Heart right ventricle (tissue), 16 donors: ENCODE measurements around the gene PDIK1L. TPM values are rescaled to one million over a fixed set of nuclear protein-coding genes. Genes with fewer than 3 reads are reported as not detected.

Experiments
- ATAC-seq, 8 donors: fragments of 200-7000 bp; cut with Tn5 transposase; one replicate each; pipeline ENCODE4 v1.9.1; 2020; ENCODE audit warnings: mild to moderate bottlenecking in 8 of 8, moderate library complexity in 8 of 8, moderate number of reproducible peaks in 1 of 8
- DNase-seq, 2 donors: peaks; one replicate each; pipeline ENCODE4 v3.0.0-alpha.2; 2020
- H3K27ac ChIP-seq, 10 donors: fragments of 200-600 bp; sonication (generic) in 2 of 10; one replicate each; pipeline versions ENCODE4 v1.5.0 to v1.8.0; 2020 to 2022; ENCODE audit warnings: mild to moderate bottlenecking in 3 of 10
- H3K27me3 ChIP-seq, 7 donors: fragments of 200-600 bp; one replicate each; pipeline ENCODE4 v1.8.0; 2021 to 2022; ENCODE audit warnings: mild to moderate bottlenecking in 2 of 7
- H3K36me3 ChIP-seq, 9 donors: fragments of 200-600 bp; sonication (generic) in 1 of 9; one replicate each; pipeline versions ENCODE4 v1.5.0 to v1.8.0; 2020 to 2022; ENCODE audit warnings: mild to moderate bottlenecking in 2 of 9
- H3K4me1 ChIP-seq, 9 donors: fragments of 200-600 bp; sonication (generic) in 1 of 9; one replicate each; pipeline versions ENCODE4 v1.5.0 to v1.8.0; 2020 to 2022; ENCODE audit warnings: mild to moderate bottlenecking in 4 of 9
- H3K4me3 ChIP-seq, 10 donors: fragments of 200-600 bp; sonication (generic) in 2 of 10; one replicate each; pipeline versions ENCODE4 v1.5.0 to v1.8.0; 2020 to 2022; ENCODE audit warnings: mild to moderate bottlenecking in 7 of 10, moderate library complexity in 2 of 10
- H3K9me3 ChIP-seq, 11 donors: fragments of 200-600 bp in 10 of 11; sonication (generic) in 2 of 11; one replicate each; pipeline versions ENCODE4 v1.5.0 to v1.8.0; 2013 to 2022; ENCODE audit warnings: mild to moderate bottlenecking in 2 of 11, control low read depth in 1 of 11, moderate library complexity in 1 of 11
- CTCF ChIP-seq, 9 donors: fragments of 200-600 bp; sonication (generic) in 2 of 9; IDR thresholded peaks; one replicate each; pipeline versions ENCODE4 v1.5.0 to v1.8.0; 2021 to 2022; ENCODE audit warnings: antibody characterized with exemption in 9 of 9, mild to moderate bottlenecking in 5 of 9, moderate library complexity in 1 of 9
- WGBS, 2 donors: extraction: QIAGEN DNeasy Blood & Tissue Kit; methylation state at CpG; one replicate each; pipeline ENCODE4 v1.1.7; 2013; ENCODE audit warnings: inconsistent platforms in 1 of 2; 5-methylcytosine and 5-hydroxymethylcytosine counted together
- intact Hi-C, 10 donors: fragments of 100-400 bp; cut with DNase I; formaldehyde crosslinking; loops; one replicate each; pipeline versions ENCODE4 v1.11.1 to v1.14.2; 2022
- polyA plus RNA-seq, 2 donors: library from polyadenylated mRNA; stranded (reverse); fragments of 200-250 nt; gene quantifications; one replicate each; pipeline ENCODE4 v1.2.3, GENCODE V29; 2013
- total RNA-seq, 10 donors: library from RNA; stranded (reverse); fragmentation: NEBNext Ultra II Directional in 3 of 10; extraction: Animal tissue kit (Norgen Biotek cat#: 25700) in 3 of 10; gene quantifications; one replicate each; pipeline versions ENCODE4 v1.2.1 to v1.2.4, GENCODE V29; 2021 to 2023
- donor health status: Arrhythmogenic right ventricular cardiomyopathy.
- donor health status: ischemic (EF 13 %, LVEDD 7.1; RV severe dilation, severe dysfunction).
- donor health status: healthy with polysubstance abuse.
- donor health status: DM: no; HTN: yes; CAD: no.
- donor health status: DM: no; HTN: no; CAD: no.
- donor health status: ischemic (EF 25% LVEDD 6.9; RV normal size, moderate dysfunction).
- donor health status: ischemic (EF 25% LVEDD 5.7; RV mildly dilated, moderate dysfunction).
- donor health status: healthy.
- donor health status: DM: yes; HTN: yes; CAD: no.
- donor health status: Ischemic cardiomyopathy.
- donor health status: ischemic (EF 35%, LVEDD 5.7; RV mildly dilated, moderate dysfunction).
- donor health status: nonischemic (EF 11% LVEDD 7.7; RV severe dilation, severe dysfunction).
- donor health status: DM: yes; HTN: yes; CAD: no.
- donor health status: PGD.
- donor health status: ischemic (EF 29% LVEDD 5.4; RV normal size, mild dysfunction).
- donor health status: nonischemic (EF 23%, LVEDD 6.1; RV moderate dilation, normal function).

The PDIK1L gene
- total and polyA plus RNA-seq, 12 donors = 1.6 to 8.3 (median 5.3) TPM

- 0 to 1% methylated on average over 78 to 98 of the region's 98 CpGs for WGBS, 2 donors
- peaks cover 0 to 6% (median 0%) of the 10 kb centered on the region in 9 donors for H3K36me3 ChIP-seq
- intact Hi-C loops = loop anchor here in 5 of 10 donors (1.0 to 10.0 kb wide), 5 partner anchors 49 to 163 kb away; partner anchors contain the start of gene PDIK1L (in 3 of the 5)
- peak in 5 of 9 donors; percentile 13 to 53 (median 41) for TF ChIP-seq CTCF (IDR thresholded peaks at IDR 0.05)
- peak overlapping the region; percentile 29 to 70 (median 60) for H3K4me3 ChIP-seq
- peak; percentile 60 to 79 for DNase-seq
- ATAC-seq = peak; percentile 19 to 65 (median 48)
- H3K9me3 ChIP-seq = no peaks in the 10 kb centered on the region
- H3K27ac ChIP-seq = peak overlapping the region; percentile 85 to 97 (median 93)
- H3K4me1 ChIP-seq = peaks cover 27 to 76% (median 58%) of the 10 kb centered on the region in 9 donors
- H3K27me3 ChIP-seq = peaks cover 0 to 66% (median 0%) of the 10 kb centered on the region in 7 donors
Measured at GRCh38 chr1:26161415-26162219, 50.0 kb downstream of the PDIK1L start.

- Histone ChIP-seq H3K4me1 (peaks cover 27 to 70% (median 53%) of the 10 kb centered on the region in 9 donors), H3K27me3 (peaks cover 0 to 59% (median 0%) of the 10 kb centered on the region in 7 donors), H3K27ac (peak overlapping the region; percentile 40 to 97 (median 93)), H3K36me3 (peaks cover 0 to 6% (median 0%) of the 10 kb centered on the region in 9 donors), H3K9me3 (no peaks in the 10 kb centered on the region), H3K4me3 (peak overlapping the region; percentile 29 to 70 (median 60))
- DNase-seq (no peak), ATAC-seq (no peak)
- 43 to 49% methylated on average over 21 of the region's 21 CpGs for WGBS, 2 donors
- TF ChIP-seq CTCF (IDR thresholded peaks at IDR 0.05) = no peak
- intact Hi-C loops = loop anchor here in 3 of 10 donors (5.0 to 10.0 kb wide), 3 partner anchors 50 to 163 kb away; partner anchors contain the start of gene PDIK1L (in 1 of the 3)
Measured at GRCh38 chr1:26162220-26162709, 50.6 kb downstream of the PDIK1L start.

- 67 to 77% methylated on average over 9 of the region's 9 CpGs for WGBS, 2 donors
Measured at GRCh38 chr1:26163684-26164035, 52.0 kb downstream of the PDIK1L start.

More at GRCh38 chr1:26163684-26164035, 52.0 kb downstream of the PDIK1L start:
- TF ChIP-seq CTCF (IDR thresholded peaks at IDR 0.05) = no peak
- DNase-seq = no peak
- H3K36me3 ChIP-seq = peaks cover 0 to 6% (median 0%) of the 10 kb centered on the region in 9 donors
- peaks cover 0 to 45% (median 0%) of the 10 kb centered on the region in 7 donors for H3K27me3 ChIP-seq
- peak overlapping the region in 4 of 10 donors; percentile 50 to 76 (median 62) for H3K27ac ChIP-seq
- intact Hi-C loops = loop anchor here in 4 of 10 donors (2.0 to 10.0 kb wide), 4 partner anchors 51 to 161 kb away; partner anchors contain the start of gene PDIK1L (in 1 of the 4)
- H3K9me3 ChIP-seq = no peaks in the 10 kb centered on the region
- peak overlapping the region in 7 of 10 donors; percentile 35 to 52 (median 44) for H3K4me3 ChIP-seq
- no peak for ATAC-seq
- H3K4me1 ChIP-seq = peaks cover 16 to 56% (median 39%) of the 10 kb centered on the region in 9 donors
